AML-193 (cell line): ENCODE measurements around the gene OR5W2.
"Not testable (repeated sequence)": the region's sequence is repeated elsewhere in the genome, so short reads cannot be mapped to it uniquely, and the experiment has no call there.

Experiments
- DNase-seq, 2 experiments: peaks; one replicate each; lab custom pipeline; 2025; lab: John Stamatoyannopoulos, UW

The OR5W2 gene

DNA sequence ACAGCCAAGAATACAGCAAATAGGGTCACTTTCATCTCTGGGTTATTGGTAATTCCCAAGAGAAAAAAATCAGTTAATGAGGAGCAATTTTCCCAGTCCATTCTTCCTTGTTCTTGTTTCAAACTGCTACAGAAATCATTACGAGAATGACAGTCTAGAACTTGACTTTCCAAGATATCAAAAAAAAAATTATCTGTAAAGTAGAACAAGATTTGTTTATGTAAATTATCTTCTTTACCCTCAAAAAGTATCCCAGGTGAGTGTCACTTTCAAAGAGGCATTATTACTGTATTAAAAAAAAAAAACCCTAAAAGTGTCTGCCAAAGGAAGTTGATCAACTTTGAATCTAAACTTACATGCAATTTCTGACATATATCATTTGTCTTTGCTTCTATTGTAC, at the start of gene OR5W2:
Gene OR5W2 (minus strand): TSS at position 101 of the 400 bp plus-strand sequence. CDS start 0 bp downstream, at position 101.
- DNase-seq: no peak

DNA sequence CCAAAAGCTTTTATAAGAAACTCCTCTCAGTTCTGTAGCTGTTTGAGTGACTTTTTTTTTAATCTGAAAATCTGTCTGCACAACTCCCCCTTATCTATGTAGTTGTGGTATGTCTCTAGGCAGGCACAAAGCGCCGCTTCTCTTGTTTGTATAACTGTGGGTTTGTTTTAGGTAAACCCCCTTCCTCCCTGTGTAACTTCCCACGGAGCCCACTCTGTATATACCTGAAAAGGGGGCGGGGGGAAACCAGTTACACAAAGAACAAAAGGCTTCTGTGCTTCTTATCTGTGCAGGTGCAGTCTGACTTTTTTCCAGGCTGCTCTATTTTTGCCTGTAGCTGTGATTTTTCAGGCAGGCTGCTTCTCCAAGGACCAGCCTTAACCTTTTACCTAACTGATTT, 42.1 kb upstream of the OR5W2 start:
- DNase-seq: no peak

DNA sequence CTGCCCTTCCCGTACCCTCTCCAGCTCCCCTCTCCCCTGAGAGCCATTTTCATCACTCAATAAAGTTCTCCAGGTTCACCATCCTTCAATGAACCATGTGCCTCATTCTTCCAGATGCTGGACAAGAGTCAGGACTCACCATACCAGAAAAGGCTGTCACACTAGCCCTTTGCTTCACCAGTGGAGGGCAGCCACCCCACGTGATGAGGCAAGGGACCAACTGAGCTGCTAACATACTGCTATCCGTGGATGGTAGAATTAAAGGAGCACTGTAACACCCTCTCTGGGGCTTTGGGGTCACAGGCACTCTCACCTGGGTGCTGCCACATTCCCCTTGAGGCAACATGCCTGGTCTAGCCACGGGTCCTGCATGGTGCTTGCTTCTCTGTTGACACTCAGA, 34.9 kb upstream of the OR5W2 start:
- DNase-seq: no peak

DNA sequence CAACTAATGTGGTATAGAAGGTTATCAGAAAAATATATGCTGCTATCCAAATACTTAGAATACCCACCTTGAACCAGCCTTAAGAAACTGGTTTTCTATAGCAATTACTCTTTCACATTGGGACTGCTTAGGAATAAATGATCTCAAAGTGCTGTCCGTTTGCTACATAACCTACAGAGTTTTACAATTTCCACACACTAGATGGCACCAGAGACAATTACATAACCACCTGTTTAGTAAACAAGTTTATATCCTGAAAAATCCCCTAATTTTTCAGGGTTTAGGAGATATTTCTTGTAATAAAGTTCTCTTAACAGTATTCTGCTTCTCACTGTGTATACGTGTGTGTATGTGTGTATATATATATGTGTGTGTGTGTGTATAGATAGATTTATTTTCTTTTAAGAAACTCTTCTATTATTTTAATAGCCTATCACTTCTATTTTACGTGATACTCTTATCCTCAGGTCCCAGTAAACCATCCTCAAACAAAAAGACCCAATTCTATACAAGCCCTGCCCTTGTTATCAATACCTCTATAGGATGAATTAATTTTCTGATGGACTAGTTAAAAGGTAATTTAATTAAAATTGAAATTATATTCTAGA, 28.5 kb upstream of the OR5W2 start:
- DNase-seq: peak; percentile 19 to 29

DNA sequence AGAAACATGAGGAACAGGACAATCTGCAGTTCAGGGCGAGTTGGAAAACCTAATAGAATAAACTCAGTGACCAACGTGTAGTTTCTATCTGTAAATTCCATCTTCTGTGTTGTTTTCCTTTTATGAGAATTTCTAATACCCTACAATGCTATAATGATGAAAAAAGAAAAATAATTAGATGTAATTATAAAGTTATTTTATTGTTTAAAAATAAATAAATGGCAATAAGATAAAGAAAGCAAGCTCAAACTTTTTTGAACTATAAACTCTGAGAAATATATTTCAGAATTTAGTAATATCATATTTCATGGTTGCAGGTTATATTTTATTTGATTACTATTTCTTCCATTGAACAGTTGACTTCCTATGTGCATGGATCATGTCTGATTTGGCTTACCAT, 21.9 kb upstream of the OR5W2 start, which contains the start of gene OR5I1:
Gene OR5I1 (minus strand): TSS at position 101 of the 400 bp plus-strand sequence. CDS start 0 bp downstream, at position 101.
- DNase-seq: no peak

DNA sequence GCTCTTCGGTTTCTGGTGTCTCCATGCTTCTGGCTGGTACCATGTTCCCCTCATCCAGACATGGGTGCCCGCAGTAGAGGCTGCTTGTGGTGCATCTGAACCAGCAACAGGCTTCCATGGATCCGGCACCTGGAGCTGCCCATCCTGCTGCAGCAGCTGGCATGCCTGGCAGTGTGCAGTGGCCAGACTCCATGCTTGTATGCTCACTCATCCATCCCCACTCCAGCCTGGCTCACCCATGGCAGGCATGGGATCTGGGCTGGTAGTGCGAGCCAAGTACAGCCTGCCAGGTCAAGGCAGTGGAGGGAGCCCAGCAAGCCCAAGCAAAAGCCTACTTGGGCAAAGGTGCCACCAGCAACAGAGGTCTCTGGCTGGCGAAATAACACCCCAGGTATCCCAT, 6.2 kb upstream of the OR5W2 start:
- DNase-seq: no peak

DNA sequence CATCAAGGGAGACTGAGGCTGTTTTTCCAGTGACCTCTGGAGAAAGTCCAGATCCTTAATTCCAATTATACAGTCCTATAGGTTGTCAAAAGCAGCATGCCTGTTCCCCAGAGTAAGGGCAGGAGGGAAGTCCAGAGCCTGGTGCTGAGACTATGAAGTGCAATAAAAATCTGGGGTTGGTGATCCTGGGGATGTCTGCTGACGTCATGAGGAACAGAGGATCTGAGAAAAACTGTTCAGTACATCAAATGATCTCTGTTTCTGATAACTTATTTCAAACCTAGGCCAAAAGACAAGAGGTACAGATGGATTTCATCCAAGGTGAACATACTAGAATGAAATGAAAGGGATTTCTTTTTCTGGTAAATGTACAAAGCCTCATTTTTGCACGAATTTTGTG, 12.1 kb downstream of the OR5W2 start:
- no peak for DNase-seq

DNA sequence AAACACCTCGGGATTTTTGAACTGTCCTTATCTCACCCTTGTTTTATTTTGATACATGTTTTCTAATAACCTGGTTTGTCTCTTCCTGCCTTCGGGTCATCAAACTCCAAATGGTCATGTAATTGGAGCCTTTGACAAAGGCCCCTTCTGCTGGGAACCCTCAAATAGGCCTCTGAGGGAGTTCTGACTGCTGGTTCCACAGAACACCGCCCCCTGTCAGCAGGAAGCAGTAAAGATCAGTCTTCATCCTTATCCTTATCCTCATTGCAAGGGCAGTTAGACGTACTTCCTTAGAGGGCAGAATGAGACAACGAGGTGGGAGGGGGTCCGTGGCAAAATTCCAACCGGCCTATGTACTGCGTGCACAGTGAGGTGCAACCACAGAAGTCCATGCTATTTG, 19.2 kb downstream of the OR5W2 start:
- DNase-seq: no peak

DNA sequence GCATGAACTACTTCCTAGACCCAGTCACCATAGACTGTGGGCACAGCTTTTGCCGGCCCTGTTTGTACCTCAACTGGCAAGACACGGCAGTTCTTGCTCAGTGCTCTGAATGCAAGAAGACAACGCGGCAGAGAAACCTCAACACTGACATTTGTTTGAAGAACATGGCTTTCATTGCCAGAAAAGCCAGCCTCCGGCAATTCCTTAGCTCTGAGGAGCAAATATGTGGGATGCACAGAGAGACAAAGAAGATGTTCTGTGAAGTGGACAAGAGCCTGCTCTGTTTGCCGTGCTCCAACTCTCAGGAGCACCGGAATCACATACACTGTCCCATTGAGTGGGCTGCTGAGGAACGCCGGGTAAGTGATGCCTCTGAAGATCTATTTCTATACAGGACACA, 28.9 kb downstream of the OR5W2 start:
- DNase-seq: not testable (repeated sequence)

DNA sequence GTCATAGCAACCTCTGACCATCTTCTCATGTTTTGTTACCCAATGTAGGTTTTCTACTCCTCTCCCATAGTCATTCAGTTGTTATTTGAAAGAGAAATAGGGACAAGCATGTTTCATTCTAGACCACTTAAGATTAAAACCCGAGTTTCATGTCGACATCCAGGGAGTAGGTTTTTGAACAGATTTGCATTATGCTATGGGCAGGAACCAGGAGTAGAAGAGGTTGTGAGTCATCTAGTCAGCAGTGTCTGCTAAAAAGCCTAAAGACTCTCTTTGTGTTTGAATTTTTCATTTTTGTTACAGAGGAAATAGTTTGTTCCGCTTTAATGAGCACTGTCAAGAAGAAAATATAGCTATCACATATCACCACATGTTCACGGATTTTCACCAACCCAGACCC, 29.4 kb downstream of the OR5W2 start:
- DNase-seq: not testable (repeated sequence)

DNA sequence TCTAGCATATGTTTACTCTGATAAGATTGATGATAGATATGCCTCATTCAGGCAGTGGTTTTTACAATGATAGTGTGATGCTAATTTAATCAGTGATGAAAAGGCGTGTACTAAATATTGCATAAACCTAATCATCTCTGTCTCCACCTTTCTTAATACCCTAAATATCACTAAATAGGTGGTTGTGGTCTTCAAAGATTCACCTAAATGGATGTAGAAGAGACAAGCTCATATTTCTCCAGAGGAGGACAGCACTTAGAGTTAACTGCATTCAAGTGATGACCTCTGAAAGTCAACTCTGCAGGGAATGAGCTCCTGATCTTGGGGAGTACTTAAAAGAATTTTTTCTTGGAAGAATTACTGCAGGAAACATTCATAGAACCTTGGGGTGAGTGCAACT, 31.4 kb downstream of the OR5W2 start, which contains the start of gene TRIM51:
Gene TRIM51 (plus strand): TSS at position 301 of the 400 bp plus-strand sequence. CDS start 2,132 bp downstream, outside the sequence.
- not testable (repeated sequence) for DNase-seq

DNA sequence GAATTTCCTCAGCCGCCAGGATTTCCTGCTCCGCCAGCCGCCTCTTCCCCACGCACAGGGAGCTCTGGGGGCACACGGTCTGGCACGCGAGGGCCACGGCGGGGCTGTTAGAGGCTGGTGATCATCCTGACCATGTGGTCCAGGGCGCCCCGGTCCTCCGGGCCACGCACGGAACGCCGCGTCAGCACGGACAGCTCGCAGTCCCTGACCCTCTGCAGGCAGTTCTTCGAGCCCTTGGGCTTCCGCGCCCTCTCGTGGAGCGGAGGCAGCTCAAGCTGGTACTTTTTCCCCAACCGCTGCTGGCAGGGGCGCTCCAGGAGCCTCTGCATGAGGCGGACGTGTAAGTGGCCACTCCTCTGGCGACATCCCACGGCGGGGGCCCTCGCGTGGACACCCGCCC, 41.2 kb downstream of the OR5W2 start:
- DNase-seq: not testable (repeated sequence)

DNA sequence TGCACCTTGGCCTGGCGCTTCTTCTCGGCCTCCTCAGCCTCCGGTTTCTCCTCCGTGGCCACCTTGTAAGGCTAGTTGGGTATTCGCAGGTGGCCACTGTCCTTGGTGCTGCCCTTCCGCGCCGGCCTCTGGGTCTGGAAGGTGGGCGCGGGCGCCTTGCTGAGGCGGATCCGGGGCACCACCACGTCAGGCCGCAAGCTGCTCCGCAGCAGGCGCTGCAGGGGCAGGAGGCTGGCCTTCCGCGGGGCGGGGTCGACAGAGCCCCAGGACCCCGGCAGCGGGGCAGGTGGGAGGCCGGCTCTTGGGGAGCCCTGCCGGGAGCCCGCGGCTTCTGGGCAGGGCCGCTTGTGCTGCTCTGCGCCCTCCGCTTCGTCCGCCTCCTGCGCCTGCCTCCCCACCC, 41.7 kb downstream of the OR5W2 start:
- not testable (repeated sequence) for DNase-seq

DNA sequence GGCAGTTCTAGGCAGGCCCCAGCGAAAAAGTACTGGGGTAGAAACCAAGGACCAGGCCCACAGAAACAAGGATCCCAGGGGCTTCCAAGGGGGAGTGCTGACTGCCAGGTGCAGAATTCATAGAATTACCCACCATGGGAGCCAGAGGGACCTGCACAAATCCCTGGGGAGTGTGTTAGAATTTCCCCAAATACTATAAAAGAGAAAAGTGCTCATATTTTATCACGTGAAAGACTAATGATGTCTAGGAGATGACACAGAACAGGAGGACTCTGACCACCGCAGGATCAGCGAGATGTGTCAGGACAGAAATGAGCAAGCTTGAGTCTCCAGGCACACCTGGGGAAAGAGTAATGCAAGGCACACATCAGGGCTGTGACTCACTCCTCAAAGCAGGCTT, 47.0 kb downstream of the OR5W2 start:
- not testable (repeated sequence) for DNase-seq
